Activated T-helper 1 cell treated with anti-CD3 and anti-CD28 coated beads, Interleukin-12 subunit alpha, Interleukin-12 subunit beta, Interleukin-2, Interleukin-4 antibody, amounts not matched to agents 30 ng/mL and 10 ng/mL and 1 ng/mL, durations not matched to agents 14 hours and 24 hours and 36 hours (primary cell): ENCODE measurements around the gene DDRGK1. TPM values are rescaled to one million over a fixed set of nuclear protein-coding genes. Genes with fewer than 3 reads are reported as not detected.
"Not testable (repeated sequence)": the region's sequence is repeated elsewhere in the genome, so short reads cannot be mapped to it uniquely, and the experiment has no call there.

Experiments
- DNase-seq: peaks from one replicate; pipeline ENCODE4 v3.0.0; 2021; ENCODE audit warnings: low spot score
- H3K27ac Mint-ChIP-seq: one replicate; pipeline ENCODE4 v1.8.0; 2021; ENCODE audit warnings: mild to moderate bottlenecking, mixed read lengths
- H3K27me3 Mint-ChIP-seq: one replicate; pipeline ENCODE4 v1.8.0; 2022; ENCODE audit warnings: mild to moderate bottlenecking, moderate library complexity, mixed read lengths; ENCODE audit not compliant: insufficient read depth
- H3K36me3 Mint-ChIP-seq: one replicate; pipeline ENCODE4 v1.8.0; 2021; ENCODE audit warnings: low read depth, mixed read lengths
- H3K4me1 Mint-ChIP-seq: one replicate; pipeline ENCODE4 v1.8.0; 2021; ENCODE audit warnings: low read depth, mixed read lengths
- H3K4me3 Mint-ChIP-seq: one replicate; pipeline ENCODE4 v1.8.0; 2021; ENCODE audit warnings: mild to moderate bottlenecking, moderate library complexity, mixed read lengths
- H3K9me3 Mint-ChIP-seq: one replicate; pipeline ENCODE4 v1.8.0; 2021; ENCODE audit warnings: mixed read lengths
- intact Hi-C: fragments of 100-400 bp; cut with micrococcal nuclease; formaldehyde crosslinking; loops from one replicate; pipeline ENCODE4 v1.15.1; 2024
- total RNA-seq: library from RNA; stranded (reverse); gene quantifications from 2 replicates; pipeline ENCODE4 v1.2.3, GENCODE V29; 2022

Gene DDRGK1
- total RNA-seq, 1 donor from 2014 or later: 72.3 TPM

DNA sequence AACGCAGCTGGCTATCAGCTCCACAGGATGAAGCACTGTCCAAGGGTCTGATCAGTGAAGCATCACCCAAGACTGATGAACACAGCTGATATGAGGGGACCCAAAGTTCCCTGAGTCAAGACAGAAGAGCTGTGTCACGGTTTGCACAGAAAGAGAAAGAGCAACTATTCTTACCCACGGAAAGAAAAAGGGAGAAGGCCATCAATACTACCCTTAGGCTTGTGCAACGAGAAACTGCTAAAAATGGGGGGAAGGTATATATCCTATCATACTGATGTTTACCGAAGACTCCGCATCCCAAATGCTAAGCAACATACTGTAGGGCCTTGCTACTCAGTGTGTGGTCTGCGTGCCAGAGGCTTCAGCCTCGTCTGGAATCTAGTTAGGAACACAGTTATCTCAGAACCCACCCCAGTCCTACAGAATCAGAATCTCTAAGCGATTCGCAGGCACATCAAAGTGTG is 45.5 kb downstream of the DDRGK1 start:
- DNase-seq: no peak
- peak overlapping the region; percentile 93 for H3K27ac Mint-ChIP-seq
- peak overlapping the region; percentile 97 for H3K4me3 Mint-ChIP-seq
- no peaks in the 10 kb centered on the region for H3K27me3 Mint-ChIP-seq
- peaks cover 34% of the 10 kb centered on the region for H3K4me1 Mint-ChIP-seq
- peaks cover 24% of the 10 kb centered on the region for H3K36me3 Mint-ChIP-seq
- intact Hi-C loops: loop anchor here (1.0 to 5.0 kb wide), 6 partner anchors 14 to 313 kb away; partner anchors contain the start of genes ATRN, DDRGK1, ITPA and LZTS3
- no peaks in the 10 kb centered on the region for H3K9me3 Mint-ChIP-seq

DNA sequence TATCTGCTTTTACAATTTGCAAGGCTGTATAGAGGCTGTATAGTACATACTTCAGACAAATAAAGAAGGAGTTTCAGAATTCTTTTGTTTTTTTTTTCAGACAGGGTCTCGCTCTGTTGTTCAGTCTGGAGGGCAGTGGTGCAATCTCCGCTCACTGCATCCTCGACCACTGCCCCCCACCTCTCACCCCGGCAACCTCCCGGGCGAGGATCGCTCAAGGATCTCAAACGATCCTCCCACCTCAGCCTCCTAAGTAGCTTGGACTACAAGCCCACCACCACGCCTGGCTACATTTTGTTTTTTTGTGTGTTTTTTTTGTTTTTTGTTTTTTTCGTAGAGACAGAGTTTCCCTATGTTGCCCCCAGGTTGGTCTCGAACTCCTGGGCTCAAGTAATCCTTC is 46.7 kb downstream of the DDRGK1 start:
- Mint-ChIP-seq H3K9me3 (no peaks in the 10 kb centered on the region), H3K27me3 (no peaks in the 10 kb centered on the region), H3K4me3 (peak overlapping the region; percentile 78), H3K4me1 (peaks cover 44% of the 10 kb centered on the region), H3K27ac (peak overlapping the region; percentile 90), H3K36me3 (peaks cover 26% of the 10 kb centered on the region)
- no peak for DNase-seq
- intact Hi-C loops: loop anchor here (2.0 to 5.0 kb wide), 4 partner anchors 35 to 314 kb away; partner anchors contain the start of genes ATRN and PTPRA

DNA sequence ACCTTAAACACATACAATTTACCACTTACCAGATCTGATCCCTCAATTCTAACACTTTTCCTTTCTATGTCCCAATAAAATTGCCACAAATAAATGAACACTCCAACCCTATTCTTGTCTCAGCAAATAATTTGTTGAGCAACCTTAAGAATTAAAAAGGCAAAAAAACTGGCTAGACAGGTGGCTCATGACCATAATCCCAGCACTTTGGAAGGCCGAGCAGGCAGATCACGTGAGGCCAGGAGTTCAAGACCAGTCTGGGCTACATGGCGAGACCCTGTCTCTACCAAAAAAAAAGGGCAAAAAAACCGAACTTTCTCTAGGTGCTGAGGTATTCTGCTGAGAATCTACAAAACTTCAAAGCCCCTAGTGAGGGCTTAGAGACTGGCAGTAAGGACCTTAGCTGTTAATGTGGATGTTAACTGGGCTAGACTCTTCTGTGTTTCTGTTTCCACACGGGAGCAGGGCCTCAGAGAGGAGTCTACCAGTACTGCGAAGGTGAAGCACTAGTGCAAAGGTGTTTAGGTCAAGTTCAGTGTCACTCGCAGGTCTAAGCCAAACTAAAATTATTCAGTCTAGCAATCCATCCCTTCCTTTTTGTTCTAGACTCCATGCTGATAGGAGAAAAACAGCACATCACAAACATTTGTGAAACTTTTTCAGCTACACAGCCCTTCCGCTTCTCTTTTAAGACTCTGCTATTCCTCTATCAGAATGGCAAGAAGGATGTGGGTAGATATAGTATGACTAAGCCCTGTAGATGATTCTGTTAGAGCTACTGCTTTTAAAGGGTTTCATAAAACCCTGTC is 47.5 kb downstream of the DDRGK1 start:
- H3K4me1 Mint-ChIP-seq: peaks cover 44% of the 10 kb centered on the region
- no peaks in the 10 kb centered on the region for H3K27me3 Mint-ChIP-seq
- H3K4me3 Mint-ChIP-seq: peak overlapping the region; percentile 78
- DNase-seq: no peak
- intact Hi-C loops: loop anchor here (2.0 to 5.0 kb wide), 3 partner anchors 34 to 315 kb away; partner anchors contain the start of genes ATRN and PTPRA
- peaks cover 26% of the 10 kb centered on the region for H3K36me3 Mint-ChIP-seq
- no peaks in the 10 kb centered on the region for H3K9me3 Mint-ChIP-seq
- peak overlapping the region; percentile 90 for H3K27ac Mint-ChIP-seq

DNA sequence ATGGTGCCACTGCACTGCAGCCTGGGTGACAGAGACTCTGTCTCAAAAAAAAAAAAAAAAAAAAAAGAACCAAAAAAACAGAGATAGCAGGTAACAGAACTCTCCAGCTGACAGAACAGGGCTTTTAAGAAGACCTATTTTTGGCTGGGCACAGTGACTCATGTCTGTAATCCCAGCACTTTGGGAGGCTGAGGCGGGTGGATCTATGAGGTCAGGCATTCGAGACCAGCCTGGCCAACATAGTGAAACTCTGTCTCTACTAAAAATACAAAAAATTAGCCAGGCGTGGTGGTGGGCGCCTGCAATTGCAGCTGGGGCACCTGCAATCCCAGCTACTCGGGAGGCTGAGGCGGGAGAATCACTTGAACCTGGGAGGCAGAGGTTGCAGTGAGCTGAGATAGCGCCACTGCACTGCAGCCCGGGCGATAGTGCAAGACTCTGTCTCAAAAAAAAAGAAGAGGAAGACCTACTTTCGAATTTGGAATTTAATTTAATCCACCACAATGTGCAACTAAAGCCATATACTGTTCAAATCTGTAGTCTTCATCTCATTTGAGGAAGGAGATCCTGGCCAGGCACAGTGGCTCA is 52.3 kb downstream of the DDRGK1 start:
- DNase-seq, H3K27me3 Mint-ChIP-seq, H3K27ac Mint-ChIP-seq, H3K4me3 Mint-ChIP-seq, H3K9me3 Mint-ChIP-seq, intact Hi-C loops: not testable (repeated sequence)
- Mint-ChIP-seq H3K4me1 (peaks cover 57% of the 10 kb centered on the region), H3K36me3 (peaks cover 40% of the 10 kb centered on the region)

DNA sequence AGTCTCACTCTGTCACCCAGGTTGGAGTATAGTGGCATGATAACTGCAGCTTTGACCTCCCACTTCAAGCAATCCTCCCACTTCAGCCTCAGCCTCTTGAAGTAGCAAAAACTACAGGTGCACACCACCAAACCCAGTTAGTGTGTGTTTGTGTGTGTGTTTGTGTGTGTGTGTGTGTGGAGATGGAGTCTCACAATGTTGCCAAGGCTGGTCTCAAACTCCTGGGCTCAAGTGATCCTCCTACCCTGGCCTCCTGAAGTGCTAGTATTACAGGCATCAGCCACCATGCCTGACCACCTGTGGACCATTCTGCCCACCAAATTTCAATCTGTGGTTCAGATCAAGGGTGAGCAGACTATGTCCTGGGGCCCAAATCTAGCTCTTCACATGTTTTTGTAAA is 53.6 kb downstream of the DDRGK1 start:
- Mint-ChIP-seq H3K36me3 (peaks cover 38% of the 10 kb centered on the region), H3K9me3 (no peaks in the 10 kb centered on the region), H3K4me3 (no peak overlapping the region), H3K27me3 (no peaks in the 10 kb centered on the region), H3K4me1 (peaks cover 48% of the 10 kb centered on the region), H3K27ac (no peak overlapping the region)
- intact Hi-C loops: no loop called here
- DNase-seq: no peak

DNA sequence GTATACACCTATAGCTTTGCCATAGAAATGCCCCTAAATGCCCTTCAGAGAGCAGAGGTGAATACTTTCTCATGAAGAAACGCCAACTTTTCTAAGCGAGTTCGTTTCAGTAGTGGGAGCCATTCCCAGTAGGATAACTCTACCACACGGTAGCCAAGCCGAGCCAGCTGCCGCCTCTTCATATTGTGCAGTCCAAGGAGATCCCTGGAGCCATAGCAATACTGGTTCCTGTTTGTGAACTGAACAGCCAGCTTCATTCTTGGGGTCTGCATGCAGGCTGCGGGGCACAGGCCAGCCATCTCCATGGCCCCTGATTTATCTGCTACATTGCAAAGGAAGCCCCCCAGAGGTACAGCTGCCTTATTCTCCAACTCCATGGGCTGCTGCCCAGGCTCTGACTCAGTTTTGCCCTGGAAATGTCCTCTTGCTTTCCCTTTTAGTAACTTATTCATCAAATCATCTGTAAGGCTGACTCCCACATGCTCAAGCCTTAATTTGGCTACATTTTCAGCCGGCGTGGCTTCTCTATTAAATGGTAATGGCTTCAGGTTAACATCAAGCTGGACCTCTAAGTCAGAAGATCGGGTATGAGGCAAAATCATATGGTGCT is 57.6 kb downstream of the DDRGK1 start:
- H3K36me3 Mint-ChIP-seq: peaks cover 37% of the 10 kb centered on the region
- intact Hi-C loops: no loop called here
- DNase-seq: no peak
- H3K9me3 Mint-ChIP-seq: no peaks in the 10 kb centered on the region
- no peaks in the 10 kb centered on the region for H3K27me3 Mint-ChIP-seq
- no peak overlapping the region for H3K4me3 Mint-ChIP-seq
- H3K4me1 Mint-ChIP-seq: peaks cover 31% of the 10 kb centered on the region
- no peak overlapping the region for H3K27ac Mint-ChIP-seq

DNA sequence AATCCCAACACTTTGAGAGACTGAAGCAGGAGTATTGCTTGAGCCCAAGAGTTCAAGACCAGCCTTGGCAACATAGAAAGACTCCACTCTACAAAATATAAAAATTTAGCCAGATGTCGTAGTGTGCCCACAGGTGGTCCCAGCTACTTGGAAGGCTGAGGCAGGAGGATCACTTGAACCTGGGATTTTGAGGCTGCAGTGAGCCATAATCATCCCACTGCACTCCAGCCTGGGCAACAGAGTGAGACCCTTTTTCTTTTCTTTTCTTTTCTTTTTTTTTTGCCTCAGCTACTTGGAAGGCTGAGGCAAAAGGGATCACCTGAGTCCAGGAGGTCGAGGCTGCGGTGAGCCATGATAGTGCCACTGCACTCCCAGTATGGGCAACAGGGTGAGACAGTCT is 62.7 kb downstream of the DDRGK1 start:
- no peak for DNase-seq
- intact Hi-C loops: no loop called here
- H3K27me3 Mint-ChIP-seq: no peaks in the 10 kb centered on the region
- peaks cover 10% of the 10 kb centered on the region for H3K36me3 Mint-ChIP-seq
- H3K4me1 Mint-ChIP-seq: peaks cover 6% of the 10 kb centered on the region
- no peak overlapping the region for H3K4me3 Mint-ChIP-seq
- H3K27ac Mint-ChIP-seq: no peak overlapping the region
- no peaks in the 10 kb centered on the region for H3K9me3 Mint-ChIP-seq

Other genes starting within 250 kb of the DDRGK1 start
- gene GNRH2, start 161.1 kb downstream of the DDRGK1 start, total RNA-seq: 2.1 and 2.3 TPM in 2 replicates
- 106 and 114 TPM in 2 replicates for gene MRPS26, start 158.6 kb downstream of the DDRGK1 start, total RNA-seq
- not detected in 2 replicates for gene OXT, start 133.1 kb downstream of the DDRGK1 start, total RNA-seq
- not detected in 2 replicates for gene AVP, start 120.0 kb downstream of the DDRGK1 start, total RNA-seq
- gene FASTKD5, start 44.8 kb downstream of the DDRGK1 start, total RNA-seq: 25.4 TPM in 2 replicates
- gene UBOX5, start 44.8 kb downstream of the DDRGK1 start, total RNA-seq: 5.9 and 7.7 TPM in 2 replicates
- gene LZTS3, start 31.1 kb downstream of the DDRGK1 start, total RNA-seq: 0.54 and 0.78 TPM in 2 replicates
- 93.3 and 96.0 TPM in 2 replicates for gene ITPA, start 4.8 kb upstream of the DDRGK1 start, total RNA-seq
- gene SLC4A11, start 34.5 kb upstream of the DDRGK1 start, total RNA-seq: 3.2 and 3.3 TPM in 2 replicates
- 0.78 and 0.98 TPM in 2 replicates for gene DNAAF9, start 203.0 kb upstream of the DDRGK1 start, total RNA-seq